Measurements from ENCODE around the gene HMX1. TPM values are rescaled to one million over a fixed set of nuclear protein-coding genes. Genes with fewer than 3 reads are reported as not detected.

The HMX1 gene
- total RNA-seq, 1 donor from 2014 or later = not detected

- FAIRE-seq (no peak), DNase-seq (ENCODE audit: low spot score in 2 of 2) (no peak)
These were observed 807 bp downstream of the HMX1 start for GRCh38 chr4:8870647-8871416.

GRCh38 chr4:8869898-8870646 lies 1.6 kb downstream of the HMX1 start:
- FAIRE-seq (no peak), DNase-seq (ENCODE audit: low spot score in 2 of 2) (no peak)

- DNase-seq (ENCODE audit: low spot score in 2 of 2) = no peak
- FAIRE-seq = no peak
These were observed 2.4 kb downstream of the HMX1 start for GRCh38 chr4:8869002-8869897.

- DNase-seq (ENCODE audit: low spot score in 2 of 2) = no peak
- no peak for FAIRE-seq
These were observed 3.2 kb downstream of the HMX1 start for GRCh38 chr4:8868321-8869001.

- FAIRE-seq = no peak
These were observed 3.9 kb downstream of the HMX1 start for GRCh38 chr4:8867624-8868320.

GRCh38 chr4:8866828-8867623 lies 4.6 kb downstream of the HMX1 start:
- no peak for FAIRE-seq
- no peak for DNase-seq (ENCODE audit: low spot score in 2 of 2)

More at GRCh38 chr4:8867624-8868320, 3.9 kb downstream of the HMX1 start:
- no peak for DNase-seq (ENCODE audit: low spot score in 2 of 2)

GRCh38 chr4:8866421-8866820 lies 5.2 kb downstream of the HMX1 start:
- DNase-seq (ENCODE audit: low spot score in 2 of 2) = no peak
- no peak for FAIRE-seq

- no peak for FAIRE-seq
- no peak for DNase-seq (ENCODE audit: low spot score in 2 of 2)
These were observed 5.8 kb downstream of the HMX1 start for GRCh38 chr4:8865681-8866310.

GRCh38 chr4:8864912-8865680 lies 6.5 kb downstream of the HMX1 start:
- DNase-seq (ENCODE audit: low spot score in 2 of 2) = no peak
- no peak for FAIRE-seq

- DNase-seq (ENCODE audit: low spot score in 2 of 2) = no peak
- FAIRE-seq = no peak
These were observed 7.7 kb downstream of the HMX1 start for GRCh38 chr4:8863686-8864682.

GRCh38 chr4:8862800-8863685 lies 8.6 kb downstream of the HMX1 start:
- DNase-seq (ENCODE audit: low spot score in 2 of 2) (no peak), FAIRE-seq (no peak)

GRCh38 chr4:8862334-8862733 lies 9.3 kb downstream of the HMX1 start:
- FAIRE-seq = no peak

GRCh38 chr4:8861576-8862295 lies 9.9 kb downstream of the HMX1 start:
- FAIRE-seq (no peak), DNase-seq (ENCODE audit: low spot score in 2 of 2) (no peak)

More at GRCh38 chr4:8862334-8862733, 9.3 kb downstream of the HMX1 start:
- DNase-seq (ENCODE audit: low spot score in 2 of 2) = no peak

- no peak for DNase-seq (ENCODE audit: low spot score in 2 of 2)
- FAIRE-seq = no peak
These were observed 10.6 kb downstream of the HMX1 start for GRCh38 chr4:8860892-8861575.

Data from frontal cortex (tissue), 4 donors.